Measurements from ENCODE around the gene GSG1L.

GRCh38 chr16:27849621-27850020 lies 213.9 kb downstream of the GSG1L start:
- TF ChIP-seq ZBTB7A (IDR thresholded peaks at IDR 0.05; ENCODE audit: low read depth) (no peak), TEAD4 (IDR thresholded peaks at IDR 0.05) (no peak), EP300 (IDR thresholded peaks at IDR 0.05; ENCODE audit: borderline replicate concordance) (no peak), REST (IDR thresholded peaks at IDR 0.05; ENCODE audit: low read depth) (no peak), CREB1 (IDR thresholded peaks at IDR 0.05; ENCODE audit: low read depth) (no peak), TAF1 (IDR thresholded peaks at IDR 0.05; ENCODE audit: low read depth) (no peak), YY1 (IDR thresholded peaks at IDR 0.05; ENCODE audit: low read depth) (no peak), EGR1 (IDR thresholded peaks at IDR 0.05) (no peak), RAD21 (IDR thresholded peaks at IDR 0.05; ENCODE audit: low read depth) (no peak), MAX (IDR thresholded peaks at IDR 0.05) (no peak), FOXM1 (IDR thresholded peaks at IDR 0.05; ENCODE audit: borderline replicate concordance, low read depth) (no peak), USF1 (IDR thresholded peaks at IDR 0.05) (no peak)
